ENCODE data around the gene FCHSD2. TPM values are rescaled to one million over a fixed set of nuclear protein-coding genes. Genes with fewer than 3 reads are reported as not detected.

The FCHSD2 gene
- polyA plus RNA-seq, 1 donor (not counting 4 experiments of a cell fraction or from before 2014, with no cell fraction given): 14.2 TPM

GRCh38 chr11:72899238-72899637, 242.9 kb downstream of the FCHSD2 start:
- H3K27me3 ChIP-seq (ENCODE audit: control insufficient read depth, extremely low read depth, insufficient read depth, low read length): no peaks in the 10 kb centered on the region
- H3K27ac ChIP-seq (ENCODE audit: control insufficient read depth, insufficient read depth, low read length): no peak overlapping the region
- no peaks in the 10 kb centered on the region for H3K79me2 ChIP-seq (ENCODE audit: control insufficient read depth, insufficient read depth, low read length)
- H2AFZ ChIP-seq (ENCODE audit: control insufficient read depth, low read length): no peak overlapping the region
- no peak for TF ChIP-seq EZH2 (IDR thresholded peaks at IDR 0.05; ENCODE audit: low read length)
- TF ChIP-seq CTCF (optimal IDR thresholded peaks at IDR 0.05 in 1 of 3, IDR thresholded peaks at IDR 0.05 in 1 of 3, conservative IDR thresholded peaks at IDR 0.05 in 1 of 3; ENCODE audit: extremely low read depth in 1 of 3, insufficient read depth in 2 of 3, low read length in 3 of 3): no peak
- H3K36me3 ChIP-seq (ENCODE audit: control insufficient read depth in 2 of 2, extremely low read depth in 1 of 2, insufficient read depth in 2 of 2, low read length in 2 of 2): no peaks in the 10 kb centered on the region
- no peak for DNase-seq (ENCODE audit: low read depth, low spot score)
- dilution Hi-C loops (cut with MboI; ENCODE audit: extremely low pct_ligation_motif_present, low sequenced_read_pairs): no loop called here
- H3K4me3 ChIP-seq (ENCODE audit: control insufficient read depth in 2 of 3, extremely low read depth in 1 of 3, insufficient read depth in 2 of 3, low read depth in 1 of 3, low read length in 3 of 3): no peak overlapping the region
- H4K20me1 ChIP-seq (ENCODE audit: control insufficient read depth, extremely low read depth, insufficient read depth, low read length): no peaks in the 10 kb centered on the region
- H3K4me1 ChIP-seq (ENCODE audit: control insufficient read depth, extremely low read depth, insufficient read depth, low read length): no peaks in the 10 kb centered on the region
- no peak for FAIRE-seq
- H3K4me2 ChIP-seq (ENCODE audit: control insufficient read depth, extremely low read depth, insufficient read depth, low read depth, low read length): no peak overlapping the region
- H3K9ac ChIP-seq (ENCODE audit: control insufficient read depth, extremely low read depth, insufficient read depth, low read length): no peak overlapping the region
- no peaks in the 10 kb centered on the region for H3K9me3 ChIP-seq (ENCODE audit: control insufficient read depth, low read depth, low read length)
- no peaks in the 10 kb centered on the region for H3K9me1 ChIP-seq (ENCODE audit: control insufficient read depth, extremely low read depth, insufficient read depth, low read length)

- H3K27ac ChIP-seq (ENCODE audit: control insufficient read depth, insufficient read depth, low read length): peak overlapping the region; percentile 31
- H3K36me3 ChIP-seq (ENCODE audit: control insufficient read depth in 2 of 2, extremely low read depth in 1 of 2, insufficient read depth in 2 of 2, low read length in 2 of 2): no peaks in the 10 kb centered on the region
- DNase-seq (ENCODE audit: low read depth, low spot score) (no peak), FAIRE-seq (no peak)
- no peak for TF ChIP-seq EZH2 (IDR thresholded peaks at IDR 0.05; ENCODE audit: low read length)
- TF ChIP-seq CTCF (optimal IDR thresholded peaks at IDR 0.05 in 1 of 3, IDR thresholded peaks at IDR 0.05 in 1 of 3, conservative IDR thresholded peaks at IDR 0.05 in 1 of 3; ENCODE audit: extremely low read depth in 1 of 3, insufficient read depth in 2 of 3, low read length in 3 of 3): no peak
- dilution Hi-C loops (cut with MboI; ENCODE audit: extremely low pct_ligation_motif_present, low sequenced_read_pairs): no loop called here
- H3K79me2 ChIP-seq (ENCODE audit: control insufficient read depth, insufficient read depth, low read length): no peaks in the 10 kb centered on the region
- no peaks in the 10 kb centered on the region for H3K9me3 ChIP-seq (ENCODE audit: control insufficient read depth, low read depth, low read length)
- H3K9ac ChIP-seq (ENCODE audit: control insufficient read depth, extremely low read depth, insufficient read depth, low read length): no peak overlapping the region
- no peaks in the 10 kb centered on the region for H4K20me1 ChIP-seq (ENCODE audit: control insufficient read depth, extremely low read depth, insufficient read depth, low read length)
- H3K4me2 ChIP-seq (ENCODE audit: control insufficient read depth, extremely low read depth, insufficient read depth, low read depth, low read length): no peak overlapping the region
- H3K4me1 ChIP-seq (ENCODE audit: control insufficient read depth, extremely low read depth, insufficient read depth, low read length): no peaks in the 10 kb centered on the region
- H3K4me3 ChIP-seq (ENCODE audit: control insufficient read depth in 2 of 3, extremely low read depth in 1 of 3, insufficient read depth in 2 of 3, low read depth in 1 of 3, low read length in 3 of 3): no peak overlapping the region
- H2AFZ ChIP-seq (ENCODE audit: control insufficient read depth, low read length): no peak overlapping the region
- H3K27me3 ChIP-seq (ENCODE audit: control insufficient read depth, extremely low read depth, insufficient read depth, low read length): no peaks in the 10 kb centered on the region
- no peaks in the 10 kb centered on the region for H3K9me1 ChIP-seq (ENCODE audit: control insufficient read depth, extremely low read depth, insufficient read depth, low read length)
Observed at GRCh38 chr11:72897506-72897905, 244.6 kb downstream of the FCHSD2 start.
